Epithelial cell of prostate (primary cell): Measurements from ENCODE around the gene SYNPO2.

ENCODE experiments used
- DNase-seq: peaks from one replicate; pipeline ENCODE4 v3.0.0-alpha.2; 2011; ENCODE audit warnings: low read depth, low spot score
- H3K27ac ChIP-seq: fragments of 450-650 bp; 2 replicates; pipeline ENCODE4 v1.5.1; 2017; ENCODE audit warnings: mild to moderate bottlenecking

Gene SYNPO2

GRCh38 chr4:118927974-118928373 is 39.3 kb downstream of the SYNPO2 start:
- no peak overlapping the region for H3K27ac ChIP-seq
- DNase-seq: no peak

DNA sequence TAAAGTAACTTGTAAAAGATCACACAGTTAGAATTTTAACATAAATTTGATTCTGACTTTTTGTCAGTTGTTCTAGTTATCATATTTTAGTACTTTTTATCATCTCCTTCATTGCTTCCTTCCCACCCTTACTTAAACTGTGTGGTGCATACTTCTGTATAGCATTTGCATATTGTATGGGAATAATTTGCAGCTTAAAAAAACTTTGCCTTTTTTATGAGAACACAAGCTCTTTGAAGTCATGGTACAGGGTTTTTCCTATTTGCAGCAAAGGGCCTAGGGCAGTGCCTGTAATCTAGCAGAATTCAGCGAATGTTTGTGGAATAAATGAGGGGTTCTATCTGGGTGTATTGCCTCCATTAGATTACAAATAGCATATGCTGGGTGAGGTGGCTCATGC is 41.6 kb downstream of the SYNPO2 start:
- no peak overlapping the region for H3K27ac ChIP-seq
- DNase-seq: no peak

- no peak overlapping the region for H3K27ac ChIP-seq
- no peak for DNase-seq
These were observed 43.1 kb downstream of the SYNPO2 start for GRCh38 chr4:118931786-118932185.

- H3K27ac ChIP-seq: no peak overlapping the region
- no peak for DNase-seq
These were observed 47.2 kb downstream of the SYNPO2 start for GRCh38 chr4:118935819-118936218.

DNA sequence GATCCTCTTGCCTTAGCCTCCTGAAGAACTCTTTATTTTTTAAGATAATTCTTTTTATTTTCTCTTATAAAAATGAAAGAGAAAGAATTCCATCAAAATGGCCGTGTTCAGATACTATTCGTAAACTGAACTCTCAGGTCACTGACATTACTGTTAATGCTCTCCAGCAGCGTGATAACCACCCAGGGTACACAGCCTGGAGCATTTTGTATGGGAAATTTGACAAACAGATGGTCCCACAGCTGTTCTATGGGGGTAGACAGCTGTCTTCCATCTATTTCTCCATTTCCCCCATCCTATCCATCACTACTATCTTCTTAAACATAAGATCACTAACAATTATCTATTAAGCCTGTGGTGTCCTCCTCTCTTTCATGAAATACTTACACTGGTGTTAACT is 47.8 kb downstream of the SYNPO2 start:
- no peak overlapping the region for H3K27ac ChIP-seq
- no peak for DNase-seq

DNA sequence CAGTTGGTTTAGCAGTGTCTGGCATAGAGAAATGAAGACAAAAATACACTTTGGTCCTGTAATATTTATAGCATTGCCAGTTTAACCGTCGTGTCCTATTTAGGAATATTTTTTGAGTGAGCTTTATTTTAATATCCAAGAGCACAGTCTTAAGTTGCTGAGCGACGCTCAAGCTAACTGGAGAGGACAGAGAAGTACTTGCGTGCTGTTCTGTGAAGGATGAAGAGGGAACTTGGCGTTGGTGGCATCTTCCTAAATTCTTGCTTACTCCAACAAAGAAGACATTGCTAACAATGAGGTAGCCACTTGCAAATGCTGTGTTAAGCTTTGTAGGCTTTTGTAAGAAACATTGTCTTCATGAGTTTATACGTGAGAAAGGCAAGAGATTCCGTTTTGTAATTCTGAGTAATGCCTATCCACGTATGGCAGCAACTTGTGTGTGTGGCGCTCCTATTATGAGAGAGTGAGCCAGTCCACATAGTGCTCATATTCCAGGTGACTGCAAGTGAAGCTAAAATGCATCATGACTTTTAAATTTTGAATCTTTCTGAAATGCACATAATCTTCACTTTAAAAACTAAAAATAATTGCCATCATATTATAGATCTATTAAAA is 50.6 kb downstream of the SYNPO2 start:
- no peak overlapping the region for H3K27ac ChIP-seq
- no peak for DNase-seq

GRCh38 chr4:118941149-118941548 is 52.5 kb downstream of the SYNPO2 start:
- DNase-seq: no peak
- H3K27ac ChIP-seq: no peak overlapping the region

DNA sequence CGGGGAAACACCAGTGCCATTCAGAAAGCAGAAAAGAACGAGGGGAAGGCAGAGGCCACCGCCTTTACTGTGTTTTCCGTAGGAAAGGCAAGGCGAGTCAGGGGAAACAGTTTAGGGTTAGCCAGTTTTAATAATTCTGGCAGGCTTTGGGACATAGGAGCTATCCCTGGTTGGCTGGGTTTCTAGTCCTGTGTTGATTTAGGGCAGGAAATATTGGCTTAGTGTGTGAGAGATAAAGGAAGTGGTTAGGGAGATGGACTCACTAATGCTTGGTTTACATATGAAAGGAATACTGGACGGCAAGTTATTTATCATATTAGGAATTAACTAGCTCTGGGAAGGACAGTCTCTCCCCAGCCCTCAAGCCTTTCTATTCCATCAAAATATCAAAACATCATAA is 53.1 kb downstream of the SYNPO2 start:
- H3K27ac ChIP-seq: no peak overlapping the region
- DNase-seq: no peak

- peak; percentile 16 for DNase-seq
These were observed 53.8 kb downstream of the SYNPO2 start for GRCh38 chr4:118942465-118942864.

GRCh38 chr4:118947095-118947494 is 58.4 kb downstream of the SYNPO2 start:
- no peak for DNase-seq
- H3K27ac ChIP-seq: no peak overlapping the region

More at GRCh38 chr4:118942465-118942864, 53.8 kb downstream of the SYNPO2 start:
- no peak overlapping the region for H3K27ac ChIP-seq

DNA sequence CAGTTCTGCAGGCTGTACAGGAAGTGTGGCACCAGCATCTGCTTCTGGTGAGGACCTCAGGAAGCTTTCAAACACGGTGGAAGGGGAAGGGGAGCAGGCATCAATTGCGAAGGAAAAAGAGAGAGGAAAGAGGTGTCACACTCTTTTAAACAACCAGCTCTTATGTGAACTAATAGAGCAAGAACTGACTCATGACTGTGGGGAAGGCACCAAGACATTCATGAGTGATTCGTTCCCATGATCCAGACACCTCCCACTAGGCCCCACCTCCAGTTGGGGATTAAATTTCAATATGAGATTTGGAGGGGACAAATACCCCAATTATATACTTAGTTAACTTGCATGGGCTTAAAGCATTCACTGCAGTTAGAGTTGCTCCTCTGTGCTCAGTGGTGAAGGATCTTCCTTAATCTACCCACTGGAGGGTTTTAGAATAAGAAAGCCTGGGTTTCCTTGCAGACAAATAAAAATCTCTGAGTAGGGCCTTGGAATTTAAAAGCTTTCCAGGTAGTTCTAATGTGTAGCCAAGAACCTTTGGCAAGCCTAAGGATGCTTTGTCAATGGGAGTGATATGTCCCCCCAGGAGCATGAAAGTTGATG is 60.0 kb downstream of the SYNPO2 start:
- no peak overlapping the region for H3K27ac ChIP-seq
- no peak for DNase-seq

GRCh38 chr4:118950224-118950623 is 61.6 kb downstream of the SYNPO2 start:
- no peak for DNase-seq
- H3K27ac ChIP-seq: no peak overlapping the region

- H3K27ac ChIP-seq: no peak overlapping the region
- DNase-seq: no peak
These were observed 62.4 kb downstream of the SYNPO2 start for GRCh38 chr4:118950929-118951570.

DNA sequence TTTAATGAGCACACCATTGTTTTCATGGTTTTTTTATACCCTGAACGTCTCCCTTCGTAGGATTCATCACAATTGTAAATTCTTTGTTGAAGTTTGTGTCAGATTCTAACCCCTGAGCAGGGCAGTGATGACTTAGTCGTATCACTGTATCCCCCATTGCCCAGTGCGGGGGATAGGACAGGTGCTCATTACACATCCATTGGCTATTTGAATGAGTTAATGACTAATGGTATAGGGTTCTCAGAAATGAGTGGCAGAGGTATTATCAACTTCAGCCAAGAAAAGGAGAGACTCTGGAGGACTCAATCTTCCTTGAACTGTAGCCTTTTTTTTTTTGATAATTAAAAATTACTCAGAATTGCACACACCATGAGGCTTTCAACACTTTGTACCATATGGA is 64.6 kb downstream of the SYNPO2 start:
- H3K27ac ChIP-seq: no peak overlapping the region
- DNase-seq: no peak

DNA sequence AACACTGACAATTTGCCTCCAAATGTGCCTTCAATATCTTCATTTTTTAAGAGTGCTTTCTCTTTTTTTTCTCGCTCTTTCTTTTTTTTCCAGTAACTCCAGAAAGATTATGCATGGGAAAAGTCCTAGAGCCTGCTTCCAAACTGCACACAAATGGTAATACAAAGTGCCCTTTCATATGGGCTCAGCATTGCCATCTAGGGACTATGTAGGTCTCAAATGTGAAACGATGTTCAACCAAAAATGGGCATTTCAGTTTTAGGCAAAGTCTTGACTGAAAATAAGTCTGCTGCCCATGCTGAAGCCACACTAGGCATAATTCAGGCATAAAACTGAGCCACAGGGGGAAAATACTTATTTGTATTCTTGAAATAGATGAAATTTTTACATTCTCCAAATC is 65.6 kb downstream of the SYNPO2 start:
- H3K27ac ChIP-seq: no peak overlapping the region
- no peak for DNase-seq

DNA sequence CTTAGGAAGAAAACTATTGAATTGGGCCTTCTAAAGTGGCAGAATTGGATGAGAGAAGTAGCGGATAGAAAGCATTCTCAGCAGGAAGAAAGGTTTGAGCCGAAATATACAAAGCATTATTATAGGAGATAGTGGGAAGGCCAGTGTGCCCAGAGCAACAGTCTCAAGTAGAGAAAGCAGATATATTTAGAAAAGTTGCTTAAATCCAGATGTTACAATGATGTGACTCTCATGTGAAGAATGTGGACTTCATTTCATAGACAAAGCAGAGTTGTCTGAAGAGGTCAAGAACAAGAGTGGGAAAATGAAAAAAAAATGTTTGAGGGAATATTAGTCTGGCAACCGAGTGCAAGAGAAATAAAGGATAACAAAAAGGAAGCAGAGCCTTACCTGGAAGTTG is 66.9 kb downstream of the SYNPO2 start:
- no peak for DNase-seq
- no peak overlapping the region for H3K27ac ChIP-seq

DNA sequence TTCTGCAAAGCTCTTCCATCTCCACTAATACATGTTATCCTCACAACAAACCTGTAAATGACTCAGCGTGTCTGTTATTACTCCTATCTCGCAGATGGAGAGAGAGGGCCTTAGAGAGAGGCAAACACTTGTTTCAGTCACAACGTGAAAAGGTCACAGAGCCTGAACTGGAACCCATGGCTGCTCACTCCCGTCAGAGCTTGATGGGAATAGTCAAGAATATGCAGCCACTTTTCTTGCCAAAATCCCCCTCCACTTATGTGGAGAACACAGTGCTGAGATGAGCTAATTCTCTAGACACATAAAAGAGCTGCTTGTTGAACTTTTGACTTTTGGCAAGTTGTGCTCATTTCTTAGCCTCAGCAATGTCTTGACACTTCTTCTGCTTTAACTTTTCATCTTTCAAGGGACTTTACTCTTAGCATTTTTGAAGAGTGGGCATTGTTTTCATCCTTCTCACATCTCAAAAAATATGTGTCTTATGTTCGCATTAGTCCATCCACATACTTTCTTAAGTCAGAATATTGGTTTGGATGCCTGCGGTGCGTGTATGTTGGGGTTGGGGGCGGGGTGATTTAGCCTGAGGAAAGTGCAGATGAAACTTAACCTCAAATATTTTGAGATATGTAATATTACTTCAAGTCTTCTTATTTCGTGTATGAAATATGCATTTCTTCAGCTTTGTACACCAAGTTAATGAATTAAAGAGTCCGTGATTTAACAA is 69.2 kb downstream of the SYNPO2 start:
- DNase-seq: no peak
- no peak overlapping the region for H3K27ac ChIP-seq

GRCh38 chr4:118962540-118962939 is 73.9 kb downstream of the SYNPO2 start:
- no peak overlapping the region for H3K27ac ChIP-seq
- DNase-seq: no peak

- no peak for DNase-seq
- H3K27ac ChIP-seq: no peak overlapping the region
These were observed 76.3 kb downstream of the SYNPO2 start for GRCh38 chr4:118964891-118965411.

- DNase-seq: no peak
- H3K27ac ChIP-seq: no peak overlapping the region
These were observed 78.7 kb downstream of the SYNPO2 start for GRCh38 chr4:118967393-118967792.

DNA sequence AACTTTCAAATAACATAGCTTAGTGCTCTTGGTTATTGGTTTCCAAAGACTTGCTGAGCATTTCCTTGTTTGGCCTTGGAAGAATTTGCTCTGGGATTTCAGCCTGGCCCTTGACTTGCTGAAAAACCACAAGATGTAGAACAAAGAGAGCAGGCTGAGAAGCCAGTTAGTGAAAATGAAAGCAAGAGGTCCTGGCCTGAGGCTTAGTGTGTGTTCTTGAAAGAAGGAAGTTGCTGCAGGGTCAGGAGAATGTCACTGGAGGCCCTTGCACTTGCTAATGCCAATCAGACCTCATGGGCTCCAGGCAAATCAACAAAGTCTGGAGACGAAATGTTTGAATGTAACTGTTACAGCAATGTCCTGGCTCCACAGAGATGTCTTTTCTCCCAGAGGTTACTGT is 79.4 kb downstream of the SYNPO2 start:
- no peak for DNase-seq
- H3K27ac ChIP-seq: no peak overlapping the region
